DLD1 (cell line): ENCODE results near the gene PIP5K1C.
"Not testable (repeated sequence)": the region's sequence is repeated elsewhere in the genome, so short reads cannot be mapped to it uniquely, and the experiment has no call there.

Experiments
- in situ Hi-C: cut with HindIII; loops from 2 replicates; pipeline ENCODE4 v1.10.0; 2017; ENCODE audit warnings: low sequenced_read_pairs

The PIP5K1C gene

GRCh38 chr19:3661284-3662238 lies 38.7 kb downstream of the PIP5K1C start:
- in situ Hi-C loops, result no loop called here

- in situ Hi-C loops, result no loop called here
These were observed 39.6 kb downstream of the PIP5K1C start for GRCh38 chr19:3660493-3661219.

- in situ Hi-C loops, result no loop called here
These were observed 40.5 kb downstream of the PIP5K1C start for GRCh38 chr19:3659746-3660112.

DNA sequence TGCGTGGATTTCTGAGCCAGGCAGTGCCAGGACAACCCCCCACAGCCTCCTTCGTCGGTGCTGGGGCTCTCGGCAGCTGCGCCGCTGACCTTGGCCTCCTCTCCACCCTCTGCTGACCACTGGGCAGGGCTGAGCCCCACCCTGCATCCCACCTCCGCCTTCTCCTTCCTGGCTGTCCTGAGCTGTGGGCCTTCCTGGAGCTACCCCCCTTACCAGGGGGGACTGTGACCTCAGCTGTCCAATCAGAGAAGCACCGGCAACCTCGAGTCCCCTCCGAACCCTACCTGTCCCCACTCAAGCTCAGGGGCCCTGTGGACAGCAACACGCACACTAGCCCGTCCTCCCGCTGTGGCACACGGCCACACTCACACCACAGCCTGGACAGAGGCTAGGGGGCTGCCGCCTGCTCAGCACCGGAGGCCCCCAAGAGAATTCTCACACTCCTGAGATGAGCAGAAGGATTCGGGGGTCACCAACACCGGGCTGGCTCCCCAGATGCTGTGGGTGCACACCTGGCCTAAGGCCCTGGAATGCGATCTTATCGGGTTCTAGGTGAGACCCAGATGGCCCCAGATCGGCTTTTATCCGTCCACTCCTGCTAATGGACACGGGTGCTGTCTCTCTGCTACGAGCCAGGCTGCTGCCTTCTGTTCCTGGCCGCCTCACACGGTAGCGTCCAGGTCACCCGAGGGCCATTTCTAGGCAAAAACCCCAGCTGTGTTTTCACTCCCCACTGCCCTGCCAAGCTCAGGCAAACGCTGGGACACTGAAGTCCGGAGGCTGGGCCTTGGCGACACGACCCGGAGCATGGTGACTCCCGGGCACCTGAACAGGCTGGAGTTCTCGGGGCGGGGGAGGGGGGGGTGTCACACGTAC lies 41.2 kb downstream of the PIP5K1C start:
- in situ Hi-C loops, result no loop called here

DNA sequence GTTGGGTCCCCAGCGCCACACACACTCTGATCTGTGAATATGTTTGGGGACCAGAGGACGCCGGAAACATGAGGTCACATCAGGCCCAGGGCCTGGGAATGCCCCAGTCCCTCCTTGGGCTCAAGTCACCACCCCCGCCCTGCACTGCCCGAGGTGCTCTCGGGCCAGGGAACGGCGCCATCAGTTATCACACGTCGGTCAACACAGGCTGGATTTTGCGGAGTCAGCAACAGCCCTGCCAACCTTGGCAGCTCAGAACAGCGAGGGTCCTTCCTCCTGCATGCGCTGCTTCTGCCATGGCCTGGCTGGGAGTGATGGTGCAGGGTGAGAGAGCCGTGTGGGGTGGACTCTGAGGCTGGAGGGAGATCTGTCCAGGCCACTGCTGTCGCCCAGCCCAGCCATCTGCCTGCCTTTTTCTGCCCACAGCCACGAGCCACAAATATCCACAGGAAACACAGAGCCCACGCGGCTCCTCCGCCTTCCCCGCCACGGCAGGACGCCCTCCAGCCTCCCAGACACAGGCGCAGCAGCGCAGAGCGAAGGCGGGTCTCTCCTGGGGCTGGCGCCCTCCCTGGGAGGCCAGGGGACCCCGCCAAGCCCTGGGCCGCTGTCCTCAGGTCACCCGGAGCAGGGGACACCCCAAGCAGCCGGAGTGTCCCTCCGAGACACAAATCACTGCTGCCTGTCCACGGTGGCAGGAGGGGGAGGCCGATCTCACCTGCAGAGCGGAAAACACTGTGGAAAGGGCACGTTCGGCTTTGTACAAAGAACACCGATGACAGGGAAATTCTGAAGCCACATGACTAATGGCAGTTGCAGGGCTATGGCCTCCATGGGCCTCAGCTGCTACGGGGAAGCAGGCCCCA lies 42.0 kb downstream of the PIP5K1C start:
- in situ Hi-C loops, result no loop called here

GRCh38 chr19:3657395-3657769 lies 42.9 kb downstream of the PIP5K1C start:
- in situ Hi-C loops, result no loop called here

DNA sequence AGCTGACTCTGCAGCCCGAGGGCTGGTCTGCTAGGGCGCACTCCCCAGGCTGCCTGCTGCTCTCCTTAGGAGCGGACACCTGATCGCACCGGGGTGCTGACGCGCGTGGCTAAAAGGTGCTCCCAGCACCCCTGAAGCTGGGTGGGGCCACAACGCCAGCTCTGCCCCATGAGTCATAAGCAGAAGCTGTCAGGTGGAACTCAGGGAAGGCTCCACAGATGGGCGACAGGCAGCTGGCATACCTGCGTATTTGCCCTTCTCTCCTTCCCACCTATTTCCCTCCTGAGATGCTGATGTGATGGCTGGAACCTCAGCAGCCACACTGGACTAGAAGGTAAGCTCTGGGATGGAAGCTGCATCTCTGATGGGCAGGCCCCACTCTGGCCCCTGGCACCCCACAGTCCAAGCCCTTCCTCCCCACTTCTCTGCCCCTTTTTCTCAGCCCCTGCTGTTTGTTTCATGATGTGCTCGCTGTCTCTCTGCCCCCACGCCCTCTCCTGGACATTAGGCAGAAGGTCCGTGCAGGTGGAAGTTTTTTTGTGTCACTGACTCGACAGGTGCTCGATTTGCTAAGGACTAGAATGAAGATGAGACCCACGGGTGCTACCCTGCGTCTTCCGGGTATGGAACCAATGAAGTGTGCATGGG lies 43.4 kb downstream of the PIP5K1C start:
- in situ Hi-C loops, result no loop called here

GRCh38 chr19:3656073-3656746 lies 44.1 kb downstream of the PIP5K1C start:
- in situ Hi-C loops, result no loop called here

- in situ Hi-C loops, result no loop called here
These were observed 44.7 kb downstream of the PIP5K1C start for GRCh38 chr19:3655402-3656072.

DNA sequence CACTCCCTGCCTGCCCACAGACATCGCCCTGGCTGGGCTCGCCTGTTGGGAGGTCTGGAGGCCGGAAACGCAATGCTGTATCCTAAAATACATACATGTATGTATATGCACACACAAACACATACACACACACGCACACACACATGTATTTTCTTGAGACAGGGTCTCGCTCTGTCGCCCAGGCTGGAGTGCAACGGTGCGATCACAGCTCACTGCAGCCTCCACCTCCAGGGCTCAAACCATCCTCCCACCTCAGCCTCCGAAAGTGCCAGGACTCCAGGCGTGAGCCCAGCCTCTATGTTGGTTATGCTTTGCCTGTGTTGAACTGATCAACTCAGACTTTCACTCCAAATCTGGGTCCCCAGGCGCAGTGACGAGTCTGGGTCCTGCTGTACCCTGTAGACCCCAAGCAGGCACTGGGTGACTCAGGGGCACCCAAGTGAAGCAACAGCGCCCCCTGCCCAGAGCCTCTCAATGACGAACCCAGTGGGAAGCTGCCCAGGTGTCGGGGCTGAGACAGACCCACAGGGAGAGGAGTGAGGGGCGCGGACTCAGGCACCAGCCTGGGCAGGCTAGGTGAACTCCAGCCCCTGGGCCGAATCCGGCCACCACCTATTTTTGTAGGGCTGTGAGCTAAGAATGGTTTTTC lies 46.3 kb downstream of the PIP5K1C start:
- in situ Hi-C loops, result no loop called here

DNA sequence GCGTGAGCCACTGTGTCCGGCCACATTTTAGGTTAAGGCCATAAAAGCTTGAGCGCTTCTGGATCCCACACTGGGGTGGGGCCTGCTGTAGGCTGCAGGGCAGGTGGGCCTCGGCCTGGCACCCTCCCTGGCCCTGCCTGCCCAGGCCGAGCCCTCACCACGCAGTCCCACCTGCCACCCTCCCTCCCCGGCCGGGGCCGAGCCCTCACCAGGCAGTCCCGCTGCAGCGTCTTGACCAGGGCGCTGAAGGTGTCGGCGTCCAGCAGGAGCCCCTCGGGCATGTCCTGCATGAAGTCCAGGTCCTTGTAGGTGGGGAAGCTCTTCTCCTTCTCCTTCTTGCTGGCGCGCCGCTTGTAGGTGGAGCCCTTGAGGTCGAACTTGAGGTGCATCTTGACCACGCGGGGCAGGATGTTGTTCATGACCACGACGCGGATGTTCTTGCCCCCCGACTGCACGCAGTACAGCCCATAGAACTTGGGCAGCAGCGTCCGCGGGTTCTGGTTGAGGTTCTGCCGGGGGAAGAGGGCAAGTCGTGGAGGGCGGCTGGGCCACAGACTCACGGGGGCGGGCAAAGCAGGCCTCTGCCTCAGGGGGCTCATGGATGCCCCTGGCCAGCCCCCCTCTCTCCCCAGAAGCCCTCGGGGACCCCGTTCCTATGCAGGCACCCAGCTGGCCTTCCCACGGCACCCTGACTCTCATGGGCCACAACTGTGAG lies 47.0 kb downstream of the PIP5K1C start:
- in situ Hi-C loops, result no loop called here

DNA sequence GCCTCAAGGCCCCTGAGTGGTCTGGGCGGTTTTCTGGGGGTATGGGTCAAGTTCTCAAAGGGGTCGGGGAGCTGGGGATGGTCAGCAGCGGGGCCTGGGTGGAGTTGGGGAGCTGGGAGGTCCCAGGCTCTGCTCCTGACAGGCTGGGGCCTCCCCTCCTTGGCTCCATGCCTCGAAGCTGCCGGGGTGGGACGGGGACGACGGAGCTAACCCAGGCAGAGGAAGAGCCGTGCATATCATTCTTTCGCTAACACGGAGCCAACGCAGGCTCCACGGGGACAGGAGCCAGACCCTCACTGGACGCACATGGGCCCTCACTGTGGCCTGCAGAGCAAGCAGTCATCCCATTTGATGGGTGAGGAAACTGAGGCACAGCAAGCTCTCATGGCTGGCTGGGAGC lies 47.8 kb downstream of the PIP5K1C start:
- in situ Hi-C loops, result no loop called here

DNA sequence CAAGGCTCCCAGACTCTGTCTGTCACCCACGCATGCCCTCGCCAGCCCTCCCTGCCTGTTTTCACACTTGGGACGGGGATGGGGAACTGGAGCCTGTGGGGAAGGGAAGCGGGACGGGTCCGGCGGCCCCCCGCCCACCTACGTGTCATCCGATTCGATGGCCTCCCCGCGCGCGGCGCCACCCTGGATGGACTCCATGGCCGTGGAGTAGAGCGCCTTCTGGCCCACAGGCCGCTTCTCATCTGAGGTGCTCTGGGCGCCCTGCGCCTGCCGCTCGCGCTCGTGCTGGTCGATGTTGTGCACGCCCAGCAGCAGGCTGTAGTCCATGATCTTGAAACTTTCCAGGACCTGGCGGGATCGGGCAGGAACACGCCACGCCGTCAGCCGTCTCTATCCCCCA lies 48.6 kb downstream of the PIP5K1C start:
- in situ Hi-C loops, result no loop called here

DNA sequence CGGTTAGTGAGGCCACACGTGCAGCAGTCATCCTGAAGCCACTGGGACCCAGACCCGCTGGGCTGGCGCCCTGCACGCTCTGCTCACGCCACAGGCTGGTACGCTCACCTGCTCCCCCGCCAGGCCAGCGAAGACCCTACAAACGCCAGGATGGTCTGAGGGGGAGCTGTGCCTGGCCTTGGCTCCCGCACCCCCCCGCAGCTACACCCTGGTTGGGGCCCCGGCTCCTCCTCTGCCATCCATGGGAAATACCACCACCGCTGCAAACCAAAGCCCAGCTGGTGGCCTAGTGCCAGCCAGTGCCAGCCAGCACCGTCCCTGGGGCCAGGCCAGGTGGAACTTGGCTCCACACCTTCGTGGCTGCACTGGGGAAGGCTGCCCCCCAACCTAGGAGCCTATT lies 50.4 kb downstream of the PIP5K1C start:
- in situ Hi-C loops, result no loop called here

DNA sequence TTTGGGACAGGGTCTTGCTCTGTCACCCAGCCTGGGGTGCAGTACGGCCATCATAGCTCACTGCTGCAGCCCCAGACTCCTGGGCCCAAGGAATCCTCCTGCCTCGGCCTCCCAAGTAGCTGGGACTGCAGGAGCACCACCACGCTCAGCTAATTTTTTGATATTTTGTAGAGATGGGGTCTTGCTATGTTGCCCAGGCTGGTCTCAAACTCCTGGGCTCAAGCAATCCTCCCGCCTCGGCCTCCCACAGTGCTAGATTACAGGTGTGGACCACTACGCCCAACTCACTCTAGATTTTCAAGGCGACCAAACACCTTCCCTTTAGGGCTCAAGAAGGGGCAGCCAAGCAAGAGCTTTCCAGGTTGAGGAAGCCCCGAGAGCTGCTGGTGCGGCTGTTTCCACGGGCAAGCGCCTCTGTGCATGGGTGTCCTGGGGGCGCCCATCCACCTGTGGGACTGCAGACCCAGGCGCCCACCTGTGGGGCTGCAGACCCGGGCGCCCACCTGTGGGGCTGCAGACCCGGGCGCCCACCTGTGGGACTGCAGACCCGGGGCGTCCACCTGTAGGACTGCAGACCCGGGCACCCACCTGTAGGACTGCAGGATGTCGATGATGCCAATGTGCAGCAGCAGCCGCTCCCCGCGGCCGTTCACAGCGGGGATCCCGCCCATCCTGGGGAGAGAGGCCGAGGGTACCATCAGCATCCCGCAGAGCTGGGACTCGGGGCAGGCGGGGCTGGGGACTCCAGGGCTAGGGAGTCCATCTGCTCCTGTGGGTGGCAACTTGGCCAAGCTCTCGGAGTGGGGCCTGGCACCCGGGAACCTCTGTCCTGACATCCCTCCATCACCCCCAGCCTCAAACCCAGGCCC lies 52.0 kb downstream of the PIP5K1C start:
- in situ Hi-C loops, result no loop called here

GRCh38 chr19:3647102-3647501 lies 53.2 kb downstream of the PIP5K1C start:
- in situ Hi-C loops, result not testable (repeated sequence)
